Hippocampal formation (tissue), 2 donors: ENCODE measurements around the gene SNTG2.

ENCODE experiments used
- DNase-seq, 2 donors: peaks; one replicate each; lab custom pipeline; 2025; lab: John Stamatoyannopoulos, UW

SNTG2 gene

GRCh38 chr2:1283020-1283801 is 332.6 kb downstream of the SNTG2 start:
- no peak for DNase-seq

DNA sequence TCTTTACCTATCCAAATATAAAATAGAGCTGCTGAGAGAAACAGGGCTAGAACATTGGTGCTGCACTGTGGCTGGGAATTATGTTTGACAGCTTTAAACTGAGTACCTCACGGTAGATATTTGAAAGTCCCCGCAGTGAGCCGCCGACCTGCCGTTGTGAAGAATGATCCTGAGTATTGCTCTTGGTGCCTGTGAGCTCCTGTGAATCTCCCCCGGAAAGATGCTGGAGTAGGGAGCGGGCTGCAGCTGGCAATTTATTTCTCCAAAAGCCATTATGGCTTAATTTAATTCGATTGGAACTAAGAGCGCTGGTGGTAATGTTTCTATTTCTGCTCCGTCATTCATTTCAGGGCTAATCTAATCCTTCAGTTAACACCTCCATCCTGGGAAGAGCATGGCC is 333.2 kb downstream of the SNTG2 start:
- DNase-seq = no peak

GRCh38 chr2:1286929-1287328 is 336.3 kb downstream of the SNTG2 start:
- peak in 1 of 2 donors; percentile 1 for DNase-seq

GRCh38 chr2:1287427-1287826 is 336.8 kb downstream of the SNTG2 start:
- no peak for DNase-seq

DNA sequence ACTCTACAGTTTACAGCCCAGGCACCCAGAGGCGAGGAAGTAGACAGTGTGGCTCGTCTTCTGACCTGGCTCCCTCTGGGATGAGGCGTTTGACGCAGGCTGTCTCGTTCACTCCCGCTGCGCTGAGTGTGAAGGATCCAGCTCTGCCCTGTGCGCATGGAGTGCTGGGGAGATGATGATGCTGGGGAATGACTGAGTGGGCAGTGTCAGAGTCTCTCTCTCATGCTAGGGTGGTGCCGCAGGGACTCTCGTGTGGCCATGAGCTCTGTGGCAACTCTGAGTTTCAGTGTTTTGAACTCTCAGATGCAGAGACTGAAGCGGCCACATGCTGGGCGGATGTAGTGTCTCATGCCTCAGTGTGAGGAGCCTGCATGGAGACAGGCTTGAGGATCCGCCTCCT is 344.3 kb downstream of the SNTG2 start:
- no peak for DNase-seq

DNA sequence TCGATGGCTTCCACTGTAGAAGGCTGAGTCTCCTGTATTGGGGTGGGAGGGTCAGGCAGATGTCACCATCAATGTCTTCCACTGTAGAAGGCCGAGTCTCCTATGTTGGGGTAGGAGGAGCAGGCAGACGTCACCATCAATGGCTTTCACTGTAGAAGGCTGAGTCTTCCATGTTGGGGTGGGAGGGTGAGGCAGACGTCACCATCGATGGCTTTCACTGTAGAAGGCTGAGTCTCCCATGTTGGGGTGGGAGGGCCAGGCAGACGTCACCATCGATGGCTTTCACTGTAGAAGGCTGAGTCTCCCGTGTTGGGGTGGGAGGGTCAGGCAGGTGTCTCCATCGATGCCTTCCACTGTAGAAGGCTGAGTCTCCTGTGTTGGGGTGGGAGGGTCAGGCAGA is 345.1 kb downstream of the SNTG2 start:
- no peak for DNase-seq

DNA sequence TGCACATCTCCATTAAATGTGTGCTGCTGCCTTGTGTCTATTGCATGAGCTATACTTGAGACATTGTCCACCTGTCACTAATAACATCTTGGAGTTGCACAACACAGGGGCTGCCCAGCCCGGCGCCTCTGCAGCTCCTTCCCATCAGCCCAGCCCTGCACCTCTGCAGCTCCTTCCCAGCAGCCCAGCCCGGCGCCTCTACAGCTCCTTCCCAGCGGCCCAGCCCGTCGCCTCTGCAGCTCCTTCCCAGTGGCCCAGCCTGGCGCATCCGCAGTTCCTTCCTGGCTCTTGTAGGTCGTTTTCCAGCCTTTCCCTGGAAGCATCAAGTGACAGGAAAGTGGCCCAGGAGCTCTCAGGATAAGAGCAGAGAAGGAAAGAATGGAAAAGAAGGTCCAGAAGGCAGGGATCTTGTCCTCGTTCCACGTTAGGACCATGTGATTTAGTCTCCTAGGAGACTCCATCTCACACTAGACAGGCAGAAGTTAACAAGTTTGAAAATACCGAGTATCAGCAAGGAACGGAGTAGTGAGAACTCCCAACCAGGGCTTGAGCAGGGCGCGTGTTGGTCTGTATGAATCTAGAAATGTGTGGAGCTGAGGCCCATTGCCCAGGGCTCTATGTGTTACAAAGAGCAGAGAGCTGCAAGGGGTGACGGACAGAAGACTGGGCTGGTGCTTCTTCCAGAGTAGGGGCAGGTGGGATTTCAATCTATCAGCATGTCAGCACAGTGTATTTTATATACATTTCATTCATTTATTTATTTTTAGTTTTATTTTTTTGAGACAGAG is 346.9 kb downstream of the SNTG2 start:
- DNase-seq = no peak

DNA sequence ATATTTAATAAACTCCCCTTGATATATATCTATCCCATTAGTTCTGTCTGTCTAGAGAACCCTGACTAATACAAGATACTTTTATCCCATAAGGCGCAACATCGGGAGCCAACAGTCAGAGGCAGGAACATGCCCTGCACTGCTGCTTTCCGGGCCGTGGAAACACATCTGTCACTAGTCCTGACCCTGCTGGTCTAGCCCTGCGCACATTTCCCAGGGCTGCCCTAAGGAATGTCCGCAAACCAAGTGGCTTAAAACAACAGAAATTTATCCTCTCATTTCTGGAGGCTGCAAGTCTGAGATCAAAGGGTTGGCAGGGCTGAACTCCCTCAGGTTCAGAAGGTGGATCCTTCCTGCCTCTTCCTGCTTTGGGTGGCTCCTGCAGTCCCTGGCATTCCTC is 348.4 kb downstream of the SNTG2 start:
- DNase-seq = no peak

- DNase-seq = no peak
Observed at GRCh38 chr2:1300284-1300683, 349.6 kb downstream of the SNTG2 start.

DNA sequence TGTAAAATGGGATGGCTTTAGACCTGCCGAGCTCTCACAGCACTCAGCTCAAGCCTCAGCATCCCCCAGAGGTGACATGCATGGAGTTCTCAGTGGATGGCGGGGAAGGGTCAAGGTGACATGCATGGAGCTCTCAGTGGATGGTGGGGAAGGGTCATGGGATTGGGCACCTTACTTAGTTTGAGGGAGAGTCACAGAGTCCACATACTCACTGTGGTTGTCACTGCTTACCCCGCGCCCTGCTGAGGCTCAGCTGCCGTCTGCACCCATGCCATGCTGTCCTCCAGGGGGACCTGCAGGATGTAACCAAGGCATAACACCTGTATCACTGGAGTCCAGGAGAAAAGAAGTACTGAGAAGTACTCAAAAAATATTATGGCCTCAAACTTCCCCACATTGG is 350.4 kb downstream of the SNTG2 start:
- DNase-seq = no peak

GRCh38 chr2:1305342-1306013 is 354.8 kb downstream of the SNTG2 start:
- DNase-seq = no peak

- no peak for DNase-seq
Observed at GRCh38 chr2:1306014-1306686, 355.5 kb downstream of the SNTG2 start.

DNA sequence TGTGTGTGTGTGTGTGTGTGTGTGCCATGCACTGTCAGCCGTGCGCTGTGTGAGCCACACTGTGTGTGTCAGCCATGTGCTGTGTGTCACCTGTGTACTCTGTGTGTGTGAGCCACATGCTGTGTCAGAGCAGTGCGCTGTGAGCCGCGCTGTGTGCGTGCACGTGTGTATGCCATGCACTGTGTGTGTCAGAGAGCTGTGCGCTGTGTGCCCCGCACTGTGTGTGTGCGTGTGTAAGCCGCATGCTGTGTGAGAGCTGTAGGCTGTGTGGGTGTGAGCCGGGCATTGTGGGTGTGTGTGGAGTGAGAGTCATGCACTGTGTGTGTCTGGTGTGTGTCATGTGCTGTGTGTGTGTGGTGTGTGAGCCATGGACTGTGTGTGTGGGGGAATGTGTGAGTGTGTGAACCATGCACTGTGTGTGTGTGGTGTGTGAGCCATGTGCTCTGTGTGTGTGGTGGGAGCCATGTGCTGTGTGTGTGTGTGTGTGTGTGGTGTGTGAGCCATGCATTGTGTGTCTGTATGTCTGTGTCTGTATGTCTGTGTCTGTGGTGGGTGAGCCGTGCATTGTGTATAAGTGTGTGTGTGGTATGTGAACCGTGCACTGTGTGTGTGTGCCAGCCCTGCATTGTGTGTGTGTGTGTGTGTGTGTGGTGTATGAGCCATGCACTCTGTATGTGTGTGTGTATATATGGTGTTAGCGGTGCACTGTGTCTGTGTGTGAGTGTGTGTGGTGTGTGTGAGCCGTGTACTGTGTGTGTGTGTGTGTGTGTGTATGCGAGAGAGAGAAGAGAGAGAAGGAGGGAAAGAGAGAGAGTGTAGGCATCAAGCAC is 356.3 kb downstream of the SNTG2 start:
- no peak for DNase-seq

DNA sequence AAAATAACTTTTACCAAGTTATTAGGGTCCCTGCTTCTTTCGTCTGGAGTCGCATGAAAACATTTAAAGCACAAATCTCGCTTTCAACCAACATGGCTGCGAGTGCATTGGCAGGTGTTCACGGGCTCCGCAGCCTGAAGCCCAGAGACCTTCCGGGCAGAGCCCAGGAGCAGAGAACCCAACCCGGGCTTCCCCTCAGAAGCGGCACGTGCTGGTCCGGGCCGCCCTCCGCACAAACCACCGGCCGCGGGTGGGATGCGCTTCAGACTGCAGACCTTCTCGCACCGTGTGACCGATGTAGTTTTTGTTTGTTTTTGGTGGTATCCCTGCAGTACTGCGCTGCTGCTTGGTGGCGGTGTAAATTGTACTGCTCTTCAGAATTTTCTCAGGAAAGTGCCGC is 357.0 kb downstream of the SNTG2 start:
- no peak for DNase-seq

DNA sequence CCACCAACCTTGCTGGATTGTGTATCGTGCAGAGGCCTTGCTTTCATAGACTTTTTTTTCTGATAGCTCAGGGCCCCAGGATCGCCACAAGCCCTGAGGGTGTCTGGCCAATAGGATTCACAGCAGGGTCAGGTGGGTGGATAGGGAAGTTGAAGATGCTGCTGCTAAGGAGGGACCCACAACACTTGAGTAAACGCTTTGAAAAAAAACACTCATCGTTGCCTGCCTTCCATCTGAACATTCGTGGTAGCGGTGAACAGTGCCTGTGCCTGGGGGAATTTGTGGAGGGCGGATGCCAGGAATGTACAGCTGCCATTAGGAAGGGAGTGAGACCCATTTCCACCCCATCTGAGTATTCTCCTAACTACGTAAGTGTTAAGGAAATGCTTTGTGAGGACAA is 358.0 kb downstream of the SNTG2 start:
- DNase-seq = no peak

DNA sequence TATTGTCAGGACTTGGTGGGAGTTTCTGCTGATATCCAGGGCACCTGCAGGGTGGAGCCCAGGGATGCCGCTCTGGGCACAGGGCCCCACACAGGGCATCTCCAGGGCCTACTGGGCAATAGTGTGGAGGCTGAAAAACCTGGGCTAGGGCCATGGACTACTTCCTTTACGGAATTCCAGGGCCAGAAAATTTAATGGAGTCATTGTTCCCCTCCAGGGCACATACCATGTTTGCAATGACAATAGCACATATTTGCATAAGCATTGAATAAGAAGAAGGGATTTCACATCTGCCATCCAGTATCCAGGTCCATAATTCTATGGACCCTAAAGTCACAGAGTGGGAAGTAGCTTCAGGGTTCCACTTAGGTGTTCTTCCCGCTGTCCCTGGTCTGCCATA is 358.9 kb downstream of the SNTG2 start:
- DNase-seq = no peak

DNA sequence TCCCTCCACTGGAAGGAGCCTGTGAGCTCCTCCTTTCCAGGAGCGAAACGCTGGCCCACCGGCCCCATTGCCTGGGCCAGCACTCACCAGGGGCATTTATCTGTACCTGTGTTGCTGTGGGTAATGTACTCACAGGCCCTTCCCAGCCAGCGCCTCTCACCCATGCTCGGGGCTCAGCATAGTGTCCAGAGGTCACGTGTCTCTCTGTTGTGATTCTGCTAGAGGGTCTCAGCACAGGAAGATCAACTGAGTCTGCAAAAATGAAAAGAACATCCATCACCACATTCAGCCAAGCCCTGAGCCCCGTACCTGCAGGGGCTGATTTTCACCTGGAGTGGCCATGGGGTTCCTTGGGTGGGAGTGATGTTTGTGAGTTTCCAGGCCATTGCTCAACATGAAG is 359.6 kb downstream of the SNTG2 start:
- no peak for DNase-seq

GRCh38 chr2:1310866-1311265 is 360.2 kb downstream of the SNTG2 start:
- DNase-seq = no peak

- DNase-seq = no peak
Observed at GRCh38 chr2:1313240-1313924, 362.7 kb downstream of the SNTG2 start.

DNA sequence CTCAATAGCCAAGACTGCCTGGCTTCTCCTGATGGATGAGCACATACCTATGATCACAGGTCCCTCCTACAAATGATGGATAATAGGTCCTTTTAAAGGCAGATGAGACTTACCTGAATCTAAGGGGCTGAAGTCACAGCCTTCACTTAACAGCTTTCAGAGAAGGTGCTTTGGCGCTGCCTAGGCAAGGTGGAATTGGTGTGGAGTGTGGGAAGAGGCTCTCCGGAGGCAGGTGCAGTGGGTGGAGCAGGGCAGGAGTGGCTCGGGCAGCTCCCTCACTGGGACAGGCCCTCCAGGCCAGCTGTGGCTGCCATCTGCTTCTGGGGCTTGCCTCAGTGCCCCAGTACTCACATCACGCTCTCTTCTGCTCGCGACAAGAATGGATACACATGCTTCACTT is 363.6 kb downstream of the SNTG2 start:
- DNase-seq = no peak
